ENCODE results near the gene SPATA31D3. TPM values are rescaled to one million over a fixed set of nuclear protein-coding genes. Genes with fewer than 3 reads are reported as not detected.
"Not testable (repeated sequence)": the region's sequence is repeated elsewhere in the genome, so short reads cannot be mapped to it uniquely, and the experiment has no call there.

The SPATA31D3 gene
- polyA plus RNA-seq, 3 donors = not detected

DNA sequence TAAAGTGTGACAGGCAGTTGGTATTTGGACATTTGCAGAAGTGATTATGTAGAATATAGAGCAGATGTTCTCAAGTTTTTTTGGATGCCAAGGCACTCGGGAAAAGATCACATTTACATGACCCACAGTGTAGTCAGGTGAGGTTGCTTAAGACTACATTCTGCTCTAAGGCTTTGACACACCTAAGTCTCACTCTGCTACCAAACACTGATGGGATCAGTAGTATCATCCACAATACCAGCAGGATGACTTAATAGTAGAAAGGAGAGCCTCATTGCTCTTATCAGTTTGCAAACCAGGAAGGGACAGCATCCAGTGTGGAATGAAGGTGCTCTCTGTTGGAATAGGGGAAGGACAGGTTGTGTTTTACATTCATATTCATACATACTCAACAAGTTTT is 42.8 kb downstream of the SPATA31D3 start:
- Histone ChIP-seq H3K9me3 (replicated peaks in 1 of 2; ENCODE audit: control insufficient read depth in 1 of 2, insufficient read depth in 1 of 2, low read length in 2 of 2) (peaks cover 5 to 6% of the 10 kb centered on the region in 2 donors), H3K4me1 (ENCODE audit: control insufficient read depth in 1 of 2, insufficient read depth in 2 of 2, low read length in 2 of 2) (no peaks in the 10 kb centered on the region), H3K36me3 (replicated peaks in 1 of 2; ENCODE audit: control insufficient read depth in 1 of 2, insufficient read depth in 2 of 2, low read length in 2 of 2) (no peaks in the 10 kb centered on the region), H4K20me1 (ENCODE audit: insufficient read depth, low read length) (no peaks in the 10 kb centered on the region), H3K27me3 (ENCODE audit: control insufficient read depth in 2 of 2, insufficient read depth in 2 of 2, low read length in 2 of 2) (no peaks in the 10 kb centered on the region), H3K27ac (ENCODE audit: low read depth in 1 of 2, low read length in 2 of 2) (no peak overlapping the region), H3K79me2 (ENCODE audit: insufficient read depth, low read length) (no peaks in the 10 kb centered on the region), H2AFZ (ENCODE audit: insufficient read depth, low read depth, low read length, poor library complexity, severe bottlenecking) (no peak overlapping the region), H3K4me2 (replicated peaks; ENCODE audit: extremely low read depth, low read length, poor library complexity, severe bottlenecking) (no peak overlapping the region), H3K9ac (ENCODE audit: insufficient read depth, low read length, poor library complexity, severe bottlenecking) (no peak overlapping the region), H3K4me3 (replicated peaks in 1 of 3; ENCODE audit: low read depth in 2 of 3, low read length in 3 of 3) (no peak overlapping the region)
- no CpG with 5 or more reads among the region's 1 CpG for whole genome bisulfite sequencing (ENCODE audit: insufficient coverage)
- H3K27me3 Mint-ChIP-seq (ENCODE audit: low read depth in 3 of 3) = peaks cover 0 to 2% (median 0%) of the 10 kb centered on the region in 3 donors
- no peak overlapping the region for H3K4me3 Mint-ChIP-seq
- peaks cover 0 to 16% (median 8%) of the 10 kb centered on the region in 7 donors for H3K9me3 Mint-ChIP-seq
- H3K27ac Mint-ChIP-seq = no peak overlapping the region
- intact Hi-C loops (cut with micrococcal nuclease) = no loop called here
- no peaks in the 10 kb centered on the region for H3K4me1 Mint-ChIP-seq
- TF ChIP-seq, protein P1, sequence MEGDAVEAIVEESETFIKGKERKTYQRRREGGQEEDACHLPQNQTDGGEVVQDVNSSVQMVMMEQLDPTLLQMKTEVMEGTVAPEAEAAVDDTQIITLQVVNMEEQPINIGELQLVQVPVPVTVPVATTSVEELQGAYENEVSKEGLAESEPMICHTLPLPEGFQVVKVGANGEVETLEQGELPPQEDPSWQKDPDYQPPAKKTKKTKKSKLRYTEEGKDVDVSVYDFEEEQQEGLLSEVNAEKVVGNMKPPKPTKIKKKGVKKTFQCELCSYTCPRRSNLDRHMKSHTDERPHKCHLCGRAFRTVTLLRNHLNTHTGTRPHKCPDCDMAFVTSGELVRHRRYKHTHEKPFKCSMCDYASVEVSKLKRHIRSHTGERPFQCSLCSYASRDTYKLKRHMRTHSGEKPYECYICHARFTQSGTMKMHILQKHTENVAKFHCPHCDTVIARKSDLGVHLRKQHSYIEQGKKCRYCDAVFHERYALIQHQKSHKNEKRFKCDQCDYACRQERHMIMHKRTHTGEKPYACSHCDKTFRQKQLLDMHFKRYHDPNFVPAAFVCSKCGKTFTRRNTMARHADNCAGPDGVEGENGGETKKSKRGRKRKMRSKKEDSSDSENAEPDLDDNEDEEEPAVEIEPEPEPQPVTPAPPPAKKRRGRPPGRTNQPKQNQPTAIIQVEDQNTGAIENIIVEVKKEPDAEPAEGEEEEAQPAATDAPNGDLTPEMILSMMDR (IDR thresholded peaks at IDR 0.05) = no peak
- no peaks in the 10 kb centered on the region for H3K36me3 Mint-ChIP-seq
- no peak for DNase-seq

DNA sequence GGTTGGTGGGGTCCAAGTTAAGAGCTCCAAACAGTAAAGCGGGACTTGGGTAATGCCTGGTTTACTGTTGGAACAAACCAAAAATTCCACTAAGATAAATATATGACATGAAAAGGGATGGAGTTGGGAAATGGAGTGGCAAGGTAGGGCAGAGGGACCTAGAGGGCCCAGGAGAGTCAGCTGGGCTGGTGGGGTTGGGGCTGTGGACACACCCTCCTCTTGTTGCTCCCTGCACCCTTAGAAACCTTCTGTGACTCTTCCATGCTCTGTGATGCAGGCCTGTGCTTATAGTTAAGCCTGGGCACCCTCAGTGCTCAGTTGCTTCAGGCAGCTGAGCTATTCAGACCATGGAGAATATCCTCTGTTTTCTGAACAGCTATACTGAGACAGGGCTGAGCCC is 45.2 kb downstream of the SPATA31D3 start, which contains the start of gene SPATA31D1:
Gene SPATA31D1 (plus strand): TSS at position 301 of the 400 bp plus-strand sequence. CDS start 47 bp downstream, at position 348.
- DNase-seq; H3K79me2 ChIP-seq (ENCODE audit: insufficient read depth, low read length); H3K27me3 Mint-ChIP-seq (ENCODE audit: low read depth in 3 of 3); H3K27ac Mint-ChIP-seq; H4K20me1 ChIP-seq (ENCODE audit: insufficient read depth, low read length); H3K27me3 ChIP-seq (ENCODE audit: control insufficient read depth in 2 of 2, insufficient read depth in 2 of 2, low read length in 2 of 2); H3K4me1 ChIP-seq (ENCODE audit: control insufficient read depth in 1 of 2, insufficient read depth in 2 of 2, low read length in 2 of 2); H3K36me3 Mint-ChIP-seq; intact Hi-C loops (cut with micrococcal nuclease); H3K9ac ChIP-seq (ENCODE audit: insufficient read depth, low read length, poor library complexity, severe bottlenecking); H3K4me1 Mint-ChIP-seq; H2AFZ ChIP-seq (ENCODE audit: insufficient read depth, low read depth, low read length, poor library complexity, severe bottlenecking); H3K36me3 ChIP-seq (replicated peaks in 1 of 2; ENCODE audit: control insufficient read depth in 1 of 2, insufficient read depth in 2 of 2, low read length in 2 of 2); H3K27ac ChIP-seq (ENCODE audit: low read depth in 1 of 2, low read length in 2 of 2); H3K4me3 ChIP-seq (replicated peaks in 1 of 3; ENCODE audit: low read depth in 2 of 3, low read length in 3 of 3); H3K4me3 Mint-ChIP-seq; H3K4me2 ChIP-seq (replicated peaks; ENCODE audit: extremely low read depth, low read length, poor library complexity, severe bottlenecking): not testable (repeated sequence)
- WGBS (ENCODE audit: insufficient coverage) = no CpG with 5 or more reads among the region's 1 CpG
- H3K9me3 ChIP-seq (replicated peaks in 1 of 2; ENCODE audit: control insufficient read depth in 1 of 2, insufficient read depth in 1 of 2, low read length in 2 of 2) = peaks cover 20 to 24% of the 10 kb centered on the region in 2 donors
- H3K9me3 Mint-ChIP-seq = peaks cover 14 to 24% (median 19%) of the 10 kb centered on the region in 7 donors
